HG03378 (cell line): ENCODE results near the gene NOL4L.
"Not testable (repeated sequence)": the region's sequence is repeated elsewhere in the genome, so short reads cannot be mapped to it uniquely, and the experiment has no call there.

Source experiments
- ATAC-seq: cut with Tn5 transposase; IDR thresholded peaks from one replicate; pipeline ENCODE4 v1.9.1; 2021; ENCODE audit warnings: mild to moderate bottlenecking, moderate library complexity; ENCODE audit not compliant: unreplicated experiment

NOL4L gene

DNA sequence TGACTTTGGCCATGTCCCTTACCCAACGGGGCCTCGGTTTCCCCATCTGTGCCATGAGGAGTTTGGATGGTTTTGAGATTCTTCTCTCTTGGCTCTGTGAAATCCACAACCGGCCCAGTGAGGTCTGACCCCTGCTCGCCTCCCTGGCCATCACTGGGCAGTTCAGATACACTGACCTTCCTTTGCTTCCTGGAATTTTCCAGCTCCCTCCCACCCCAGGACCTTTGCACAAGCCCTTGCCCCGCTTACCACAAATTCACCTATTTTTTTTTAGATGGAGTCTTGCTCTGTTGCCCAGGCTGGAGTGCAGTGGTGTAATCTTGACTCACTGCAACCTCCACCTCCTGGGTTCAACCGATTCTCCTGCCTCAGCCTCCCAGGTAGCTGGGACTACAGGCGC, 12.6 kb upstream of the NOL4L start:
- ATAC-seq, result no peak

DNA sequence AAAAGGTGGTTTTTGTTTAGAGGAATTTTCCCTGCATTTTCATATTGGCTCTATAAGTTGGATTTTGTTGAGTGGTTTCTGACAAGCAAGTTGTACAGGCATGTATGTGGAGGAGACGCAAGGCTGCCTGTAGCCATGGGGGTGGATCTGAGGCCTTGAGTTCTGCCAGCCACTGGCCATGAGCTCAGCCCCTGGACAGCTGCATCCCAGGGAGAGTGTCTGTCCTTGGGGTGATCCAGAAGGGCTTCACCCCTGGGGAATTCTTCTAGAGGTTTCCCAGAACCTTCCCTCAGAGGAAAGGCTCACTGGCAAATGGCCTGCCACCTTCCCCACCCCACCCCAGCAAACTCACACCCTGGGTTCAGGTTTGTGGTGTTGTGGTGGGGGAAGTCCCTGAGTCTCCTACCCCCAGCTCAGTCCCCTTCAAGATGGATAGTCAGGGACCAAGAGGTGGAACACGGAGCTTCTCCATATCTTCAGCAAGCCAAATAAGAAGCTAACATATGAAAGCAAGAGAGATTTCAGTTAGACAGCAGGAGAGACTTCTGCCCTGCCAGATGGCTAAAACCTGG, 11.6 kb upstream of the NOL4L start:
- ATAC-seq, result no peak

GRCh38 chr20:32595143-32595542, 10.0 kb upstream of the NOL4L start:
- no peak for ATAC-seq

GRCh38 chr20:32594669-32595068, 9.5 kb upstream of the NOL4L start:
- not testable (repeated sequence) for ATAC-seq

DNA sequence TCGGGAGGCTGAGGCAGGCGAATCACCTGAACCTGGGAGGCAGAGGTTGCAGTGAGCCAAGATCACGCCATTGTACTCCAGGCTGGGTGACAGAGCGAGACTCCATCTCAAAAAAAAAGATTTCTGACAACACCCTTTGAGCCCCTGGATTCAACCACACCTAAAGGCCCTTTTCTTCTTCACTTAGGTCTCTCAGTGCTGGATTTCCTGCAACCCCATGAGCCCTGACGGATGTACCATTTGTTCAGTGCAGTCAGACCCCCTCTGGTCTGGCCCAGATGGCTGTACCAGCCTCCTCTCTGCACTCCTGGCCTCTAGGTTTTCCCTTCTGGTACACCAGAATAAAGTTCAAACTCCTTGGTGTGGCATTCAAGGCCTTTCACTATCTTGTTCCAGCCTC, 9.1 kb upstream of the NOL4L start:
- no peak for ATAC-seq

- not testable (repeated sequence) for ATAC-seq
Observed at GRCh38 chr20:32592616-32593015, 7.5 kb upstream of the NOL4L start.

- ATAC-seq, result no peak
Observed at GRCh38 chr20:32592022-32592421, 6.9 kb upstream of the NOL4L start.

DNA sequence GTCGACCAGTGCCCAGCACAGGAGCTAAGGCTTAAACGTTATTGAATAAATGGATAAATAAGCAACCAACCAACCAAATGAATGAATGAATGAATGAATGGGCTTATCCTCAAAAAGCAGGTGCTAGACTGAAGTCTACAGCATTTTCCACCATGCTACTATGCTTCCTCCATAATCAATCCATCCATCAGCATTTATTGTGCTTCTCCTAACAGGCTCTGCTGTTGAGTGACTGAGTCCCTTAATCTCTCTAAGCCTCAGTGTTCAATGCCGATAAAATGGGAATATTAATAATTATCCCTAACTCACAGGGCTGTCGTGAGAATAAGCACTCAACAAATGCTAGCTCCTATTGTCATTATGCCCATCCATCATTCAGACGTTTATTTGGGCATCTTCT, 4.6 kb upstream of the NOL4L start:
- no peak for ATAC-seq

DNA sequence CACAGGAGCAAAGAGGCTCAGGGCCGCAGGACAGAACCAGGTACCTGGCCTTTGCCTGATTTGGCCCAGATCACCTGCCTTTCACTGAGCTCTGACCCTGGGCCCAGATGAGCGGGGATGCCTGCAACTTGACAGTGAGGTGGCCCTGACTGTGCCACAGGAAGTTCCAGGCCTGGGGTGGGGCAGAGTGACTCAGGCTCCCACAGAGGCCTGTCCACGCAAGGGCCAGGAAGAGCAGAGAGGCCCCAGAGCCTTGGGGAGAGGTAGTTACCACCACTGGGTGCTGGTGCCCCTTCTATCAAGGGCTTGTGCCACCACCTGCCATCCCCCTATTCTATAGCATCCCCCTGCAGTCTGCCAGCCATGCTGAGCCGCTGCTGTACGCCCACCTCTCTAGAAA, 4.1 kb upstream of the NOL4L start:
- ATAC-seq, result no peak

- no peak for ATAC-seq
Observed at GRCh38 chr20:32588040-32588439, 2.9 kb upstream of the NOL4L start.

DNA sequence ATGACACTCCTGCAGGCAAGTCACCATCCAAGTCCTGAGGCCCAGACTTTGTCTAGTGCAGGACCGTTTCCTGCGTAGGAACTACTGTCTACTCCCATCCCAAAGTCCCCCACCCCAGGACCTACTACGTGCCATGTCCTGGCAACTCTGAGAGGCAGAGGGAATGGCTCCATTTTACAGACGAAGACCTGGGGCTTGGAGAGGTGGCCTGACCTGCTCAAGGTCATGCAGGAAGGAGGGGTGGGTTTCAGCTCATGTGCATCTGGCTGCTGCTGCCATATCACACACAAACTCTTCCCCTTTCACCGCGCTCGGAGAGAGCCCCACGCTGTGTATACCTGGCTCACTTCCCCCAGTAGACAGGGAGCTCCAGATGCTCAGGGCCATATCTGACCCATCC, 1.2 kb upstream of the NOL4L start:
- no peak for ATAC-seq

DNA sequence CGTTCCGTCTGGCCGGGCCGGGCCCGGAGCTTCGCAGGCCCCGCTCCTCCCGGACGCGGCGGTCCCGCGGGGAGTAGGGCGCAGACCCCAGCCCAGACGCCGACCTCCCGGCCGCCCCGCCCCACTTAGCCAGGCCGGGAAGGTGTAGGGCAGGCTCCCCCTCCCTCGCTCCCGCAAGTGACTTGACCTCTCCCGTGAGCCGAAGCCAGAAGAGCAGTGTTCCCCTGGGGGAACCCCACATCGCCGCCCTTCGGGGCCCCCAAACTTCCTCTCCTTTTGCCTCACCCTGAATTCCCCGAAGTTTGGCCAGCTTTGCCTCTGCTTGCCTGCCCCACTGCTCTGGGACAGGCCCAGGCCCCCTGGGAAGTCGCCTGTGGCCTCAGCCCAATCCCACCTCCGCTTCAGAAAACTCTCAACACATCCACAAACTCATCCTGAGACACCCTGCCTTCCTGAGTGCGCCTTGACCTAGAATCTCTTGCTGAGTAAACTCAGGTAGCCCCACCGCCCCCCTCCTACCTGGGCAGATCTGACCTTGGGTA, 524 bp upstream of the NOL4L start:
- ATAC-seq, result no peak

DNA sequence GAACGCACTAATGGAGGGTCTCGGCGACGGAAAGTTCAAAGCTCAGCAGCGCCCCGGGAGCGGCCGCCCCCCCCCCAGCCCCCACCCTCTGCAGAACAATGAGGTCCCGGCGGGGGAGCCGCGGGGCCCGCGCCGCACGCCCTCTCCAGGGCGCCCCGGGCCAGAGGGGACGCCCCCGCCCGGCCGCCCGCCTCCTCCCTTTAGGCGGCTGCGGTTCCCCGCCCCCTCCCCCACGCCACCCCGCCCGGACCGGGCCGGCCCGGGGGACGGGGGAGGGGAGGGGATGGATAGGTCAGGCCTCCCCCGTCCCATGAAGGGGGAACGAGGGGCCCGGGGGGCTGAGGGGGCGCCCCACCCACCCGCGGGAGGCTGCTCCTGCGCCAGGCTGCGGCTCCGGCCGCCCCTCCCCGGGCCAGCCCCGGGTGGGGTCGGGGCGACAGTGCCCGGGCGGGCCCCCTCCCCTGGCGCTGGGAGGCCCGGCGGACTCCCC, 1.5 kb downstream of the NOL4L start:
- no peak for ATAC-seq

DNA sequence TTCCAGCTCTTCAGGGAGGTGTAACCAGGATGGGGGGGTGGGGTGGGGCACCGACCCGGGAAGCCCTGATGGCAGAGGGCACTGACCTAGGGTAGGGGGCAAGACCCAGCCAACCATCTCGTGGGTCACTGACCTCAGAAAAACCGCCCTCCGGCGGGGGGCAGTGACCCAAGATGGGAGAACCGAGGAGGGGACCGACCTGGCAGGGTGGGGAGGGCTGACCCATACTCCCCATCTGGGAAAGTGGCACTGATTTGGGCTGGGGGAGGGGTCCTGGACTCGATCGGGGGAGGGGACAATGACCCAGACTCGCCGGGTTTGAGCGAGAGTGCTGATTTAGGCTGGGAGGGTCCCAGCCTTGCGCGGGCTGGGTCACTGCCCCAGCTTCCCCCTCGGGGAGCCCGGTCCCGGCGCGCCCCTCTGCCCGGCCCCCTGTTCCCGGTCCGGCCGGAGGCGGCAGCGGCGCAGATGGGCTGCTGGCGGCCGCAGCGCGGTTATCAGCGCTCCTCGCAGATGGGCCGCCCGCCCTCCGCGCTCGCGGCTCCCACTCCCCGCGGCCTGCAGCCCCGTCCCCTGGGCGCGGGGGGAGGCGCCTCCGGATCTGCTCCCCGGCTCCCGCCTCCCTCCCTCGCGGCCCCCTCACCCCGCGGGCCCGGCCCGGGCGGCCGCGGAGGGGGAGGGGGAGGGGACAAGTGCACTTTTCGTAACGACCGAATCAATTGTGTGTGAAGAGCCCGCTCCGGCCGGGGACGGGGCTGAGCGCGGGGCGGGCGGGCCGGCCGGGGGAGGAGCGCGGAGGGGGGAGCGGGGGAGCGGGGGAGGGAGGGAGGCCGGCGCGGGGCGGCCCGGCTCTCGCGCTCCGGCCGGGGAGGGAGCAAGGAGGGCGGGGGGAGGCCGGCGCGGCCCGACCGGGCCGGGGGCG, 2.2 kb downstream of the NOL4L start:
- ATAC-seq, result no peak

- no peak for ATAC-seq
Observed at GRCh38 chr20:32581839-32582658, 3.1 kb downstream of the NOL4L start.

DNA sequence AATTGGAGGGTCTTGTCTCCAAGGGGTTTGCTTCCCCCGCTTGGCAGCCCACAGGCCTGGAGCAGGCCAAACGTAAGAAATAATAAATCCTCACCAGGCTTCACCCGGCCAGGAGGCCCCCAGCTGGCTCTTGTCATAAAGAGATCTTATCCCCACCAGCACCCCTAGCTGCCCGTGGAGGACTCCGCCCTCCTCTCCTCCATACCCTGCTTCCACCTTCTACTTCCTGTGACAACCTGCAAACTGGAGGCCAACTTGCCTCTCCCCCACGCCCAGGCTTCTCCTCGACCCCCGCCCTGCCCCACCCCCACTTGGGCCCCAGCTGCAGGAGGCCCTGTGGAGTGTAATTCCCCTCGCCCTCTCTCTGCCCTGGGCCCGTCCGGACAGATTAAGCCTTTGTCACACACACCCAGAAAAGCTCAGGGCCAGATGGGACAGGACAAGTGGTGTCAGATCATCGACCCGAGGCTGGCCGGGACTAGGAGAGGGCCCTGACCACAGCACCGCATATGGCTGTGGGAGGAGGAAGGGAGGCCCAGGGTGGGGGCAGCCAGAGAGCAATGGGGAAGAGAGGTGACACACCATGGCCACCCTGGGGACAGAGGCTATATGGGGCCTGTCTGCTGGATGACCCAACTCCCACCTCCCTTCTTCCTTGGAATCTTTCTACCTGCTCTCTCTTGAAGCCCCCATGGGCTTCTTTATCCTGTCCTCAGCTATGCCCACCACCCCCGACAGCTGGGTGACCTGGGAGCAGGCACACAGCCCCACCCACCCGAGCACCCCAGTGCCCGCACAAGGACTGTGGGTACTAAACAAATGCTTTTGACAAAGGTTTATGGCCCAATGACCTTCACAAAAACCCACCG, 3.9 kb downstream of the NOL4L start:
- ATAC-seq, result no peak

DNA sequence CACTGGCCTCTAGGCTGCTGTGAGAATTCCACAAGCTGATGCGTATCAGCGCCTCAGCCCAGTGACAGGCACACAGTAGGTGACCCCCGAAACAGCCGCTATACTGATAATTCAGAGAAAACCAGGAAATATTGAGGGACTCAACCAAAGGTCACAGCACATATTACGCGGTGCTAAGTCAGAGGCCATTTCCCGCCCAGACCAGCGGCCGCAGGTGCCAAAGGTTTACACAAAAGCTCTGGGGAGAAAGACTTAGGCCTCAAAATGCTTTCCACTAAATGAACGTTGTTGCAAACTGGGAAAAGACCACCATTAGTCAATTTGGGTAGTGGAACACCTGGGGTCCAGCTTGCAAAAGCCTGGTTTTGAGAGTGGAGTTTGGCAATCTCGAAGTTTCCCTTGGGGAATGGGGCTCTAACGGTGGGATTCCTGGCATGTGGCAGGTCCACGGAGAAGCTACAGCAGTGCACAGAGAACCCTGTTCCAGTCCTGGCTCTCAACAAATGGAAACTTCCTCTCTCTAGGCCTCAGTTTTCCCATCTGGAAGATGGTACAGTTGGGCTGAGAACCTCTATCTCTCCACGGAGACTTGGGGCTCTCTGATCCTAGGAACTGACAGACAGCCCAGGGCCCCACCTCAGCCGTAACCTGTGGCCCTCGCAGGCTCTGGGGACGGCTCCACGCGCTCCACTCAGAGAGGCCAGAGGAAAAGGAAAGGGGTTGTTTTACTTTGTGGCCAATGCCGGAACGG, 4.7 kb downstream of the NOL4L start:
- no peak for ATAC-seq

- no peak for ATAC-seq
Observed at GRCh38 chr20:32578840-32579390, 6.2 kb downstream of the NOL4L start.

DNA sequence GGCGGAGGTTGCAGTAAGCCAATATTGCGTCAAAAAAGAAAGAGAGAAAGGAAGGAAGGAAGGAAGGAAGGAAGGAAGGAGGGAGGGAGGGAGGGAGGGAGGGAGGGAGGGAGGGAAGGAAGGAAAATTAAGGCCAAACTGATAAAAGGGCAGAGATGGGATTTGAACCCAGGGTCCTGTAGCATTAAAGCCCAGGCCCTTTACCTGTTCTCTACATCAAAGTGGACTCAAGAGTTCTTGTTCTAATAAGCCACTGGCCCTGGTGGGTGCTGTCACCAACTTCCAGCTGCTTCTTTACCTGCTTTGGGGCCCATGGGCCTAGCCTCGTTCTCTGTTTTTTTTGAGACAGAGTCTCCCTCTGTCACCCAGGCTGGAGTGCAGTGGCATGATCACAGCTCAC, 7.1 kb downstream of the NOL4L start:
- not testable (repeated sequence) for ATAC-seq
